ENCODE results near the gene DVL1.

GRCh38 chr1:1356166-1356795 is 7.1 kb upstream of the DVL1 start:
- TF ChIP-seq CTCF (IDR thresholded peaks at IDR 0.05; ENCODE audit: low read depth, low read length) (no peak), EZH2phosphoT487 (IDR thresholded peaks at IDR 0.05; ENCODE audit: low read depth) (no peak)

Data from OCI-LY3 (cell line).